HuH-7 (cell line): ENCODE measurements around the gene UGT1A10.
"Not testable (repeated sequence)": the region's sequence is repeated elsewhere in the genome, so short reads cannot be mapped to it uniquely, and the experiment has no call there.

Experiments
- DNase-seq: peaks from one replicate; pipeline ENCODE4 v3.0.0; 2011; ENCODE audit warnings: low spot score

Gene UGT1A10

DNA sequence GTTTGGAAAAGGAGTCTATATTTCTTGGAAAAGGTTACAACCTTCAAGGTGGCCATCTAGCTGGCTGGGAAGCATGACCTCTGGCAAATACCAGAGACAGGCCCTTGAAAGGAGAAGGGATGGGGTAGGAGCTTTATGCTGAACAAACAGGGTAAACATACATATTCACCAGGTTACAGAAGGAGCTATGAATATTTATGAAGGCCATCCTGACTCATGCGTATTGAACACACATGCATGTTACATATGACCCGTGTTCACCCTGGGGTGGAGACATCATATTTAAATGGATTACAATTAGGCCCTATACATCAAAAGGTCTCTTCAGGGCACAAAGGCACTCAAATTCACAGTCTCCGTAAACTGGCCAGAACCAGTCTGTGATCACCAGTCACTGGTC, 19.7 kb downstream of the UGT1A10 start:
- not testable (repeated sequence) for DNase-seq

DNA sequence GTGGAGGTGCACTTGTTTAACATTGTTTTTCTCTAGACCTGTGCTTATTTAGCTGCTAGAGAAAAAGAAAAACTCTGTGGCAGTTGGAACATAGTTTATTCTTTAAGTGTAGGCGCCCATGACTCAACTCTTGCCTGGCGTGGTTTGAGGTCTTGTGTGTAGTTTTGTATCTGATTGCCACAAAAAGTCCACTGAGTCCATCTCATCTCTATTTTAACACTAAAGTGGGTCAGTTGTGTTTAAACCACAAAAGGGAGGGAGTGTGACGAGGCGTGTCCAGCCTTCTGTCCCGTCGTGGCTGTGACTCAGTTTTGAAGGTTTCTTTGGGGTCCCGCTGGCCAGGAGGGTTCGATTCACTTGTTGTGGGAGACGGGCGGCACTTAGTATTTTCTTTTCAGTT, 20.2 kb downstream of the UGT1A10 start:
- DNase-seq = no peak

DNA sequence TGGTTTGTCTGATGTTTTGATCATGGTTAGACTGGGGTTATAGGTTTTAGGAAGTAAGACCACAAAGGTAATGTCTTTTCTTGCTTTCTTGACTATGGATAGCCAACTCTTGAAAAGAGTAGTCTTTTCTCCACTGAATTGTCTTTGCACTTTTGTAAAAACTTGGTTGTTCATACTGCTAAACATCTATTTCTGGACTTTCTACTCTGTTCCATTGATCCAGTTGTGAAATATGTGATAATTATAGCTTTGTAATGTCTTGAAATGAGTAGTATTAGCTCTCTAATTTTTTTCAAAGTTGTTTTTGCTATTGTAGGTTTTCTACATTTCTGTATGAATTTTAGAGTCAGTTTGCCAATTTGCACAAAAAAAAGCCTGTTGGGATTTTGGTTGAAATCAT, 22.4 kb downstream of the UGT1A10 start:
- DNase-seq = no peak

DNA sequence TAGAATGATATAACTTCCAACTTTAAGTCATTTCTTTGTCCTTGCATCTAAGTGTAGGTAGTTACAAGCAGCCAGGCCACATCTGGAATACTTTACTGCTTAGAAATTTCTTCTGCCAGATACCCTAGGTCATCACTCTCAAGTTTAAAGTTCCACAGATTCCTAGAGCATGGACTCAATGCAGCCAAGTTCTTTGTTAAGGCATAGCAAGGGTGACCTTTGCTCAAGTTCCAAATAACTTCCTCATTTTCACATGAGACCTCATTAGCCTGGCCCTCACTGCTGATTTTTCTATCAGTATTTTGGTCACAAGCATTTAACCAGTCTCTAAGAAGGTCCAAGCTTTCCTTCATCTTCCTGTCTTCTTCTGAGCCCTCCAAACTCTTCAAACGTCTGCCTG, 27.7 kb downstream of the UGT1A10 start:
- no peak for DNase-seq

DNA sequence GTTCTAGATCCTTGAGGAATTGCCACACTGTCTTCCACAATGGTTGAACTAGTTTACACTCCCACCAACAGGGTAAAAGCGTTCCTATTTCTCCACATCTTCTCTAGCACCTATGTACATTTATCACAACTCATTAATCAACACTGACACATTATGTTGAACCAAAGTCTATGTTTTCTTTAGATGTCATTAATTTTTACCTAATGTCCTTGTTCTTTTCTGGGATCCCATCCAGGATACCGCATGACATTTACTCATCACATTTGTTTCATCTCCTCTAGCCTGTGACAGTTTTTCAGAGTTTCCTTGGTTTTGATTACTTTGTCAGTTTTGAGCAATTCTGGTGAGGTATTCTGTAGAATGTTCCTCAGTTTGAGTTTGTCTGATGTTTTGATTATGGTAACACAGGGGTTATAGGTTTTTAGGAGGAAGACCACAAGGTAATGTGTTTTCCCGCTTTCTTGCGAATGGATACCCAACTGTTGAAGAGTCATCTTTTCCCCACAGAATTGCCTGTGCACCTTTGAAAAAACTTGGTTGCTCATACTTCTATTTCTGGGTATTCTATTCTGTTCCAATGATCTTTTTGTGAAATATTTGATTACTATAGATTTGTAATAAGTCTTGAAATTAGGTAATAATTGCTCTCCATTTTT, 32.5 kb downstream of the UGT1A10 start:
- no peak for DNase-seq

DNA sequence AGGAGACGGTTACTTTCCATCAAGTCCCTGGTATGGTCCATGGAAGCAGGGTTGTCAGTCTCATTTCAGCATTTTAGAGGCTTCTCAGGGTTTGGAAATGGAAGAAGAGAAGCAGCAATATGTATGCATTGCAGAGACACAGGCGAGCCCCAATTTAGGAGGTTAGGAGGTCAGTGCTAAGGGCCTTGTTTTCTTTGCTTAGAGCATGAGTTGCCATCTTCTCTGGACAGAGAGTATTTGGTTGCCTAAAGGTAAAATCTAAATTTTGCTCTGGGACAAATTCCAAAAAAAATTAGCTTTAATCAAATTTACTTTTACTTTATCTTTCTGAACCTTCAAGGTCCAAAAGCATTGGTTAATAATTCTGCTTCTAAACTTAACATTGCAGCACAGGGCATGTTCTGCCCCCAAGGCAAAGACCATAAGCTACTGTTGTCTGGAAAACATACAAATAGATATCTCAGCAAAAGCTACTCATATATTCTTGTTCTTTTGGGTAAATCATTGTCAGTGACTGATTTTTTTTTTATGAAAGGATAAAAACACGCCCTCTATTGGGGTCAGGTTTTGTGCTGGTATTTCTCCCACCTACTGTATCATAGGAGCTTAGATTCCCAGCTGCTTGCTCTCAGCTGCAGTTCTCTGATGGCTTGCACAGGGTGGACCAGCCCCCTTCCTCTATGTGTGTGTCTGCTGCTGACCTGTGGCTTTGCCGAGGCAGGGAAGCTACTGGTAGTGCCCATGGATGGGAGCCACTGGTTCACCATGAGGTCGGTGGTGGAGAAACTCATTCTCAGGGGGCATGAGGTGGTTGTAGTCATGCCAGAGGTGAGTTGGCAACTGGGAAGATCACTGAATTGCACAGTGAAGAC, 35.3 kb downstream of the UGT1A10 start, which contains the start of gene UGT1A9:
TSS of gene UGT1A9 (plus strand) at position 609 of the 872 bp plus-strand sequence. CDS start at position 646, 37 bp downstream.
- DNase-seq = no peak

DNA sequence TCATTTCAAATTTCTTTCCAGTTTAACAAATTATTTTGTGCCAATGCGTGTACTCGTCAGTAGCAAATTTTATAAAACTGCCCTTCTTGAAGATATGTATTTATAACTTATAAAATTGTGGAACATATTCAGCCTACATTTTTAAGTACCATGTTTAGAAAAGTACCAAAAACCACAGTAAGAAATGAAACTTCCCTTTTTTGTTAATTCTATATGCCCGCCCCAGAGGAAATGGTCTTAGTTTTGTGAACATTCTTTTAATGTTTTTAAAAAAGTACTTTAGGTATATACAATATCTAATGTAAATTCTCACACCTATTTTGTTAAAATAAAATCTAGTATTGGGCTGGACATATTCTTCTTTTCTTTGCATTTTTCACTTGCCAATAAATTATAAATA, 36.6 kb downstream of the UGT1A10 start:
- DNase-seq = no peak

DNA sequence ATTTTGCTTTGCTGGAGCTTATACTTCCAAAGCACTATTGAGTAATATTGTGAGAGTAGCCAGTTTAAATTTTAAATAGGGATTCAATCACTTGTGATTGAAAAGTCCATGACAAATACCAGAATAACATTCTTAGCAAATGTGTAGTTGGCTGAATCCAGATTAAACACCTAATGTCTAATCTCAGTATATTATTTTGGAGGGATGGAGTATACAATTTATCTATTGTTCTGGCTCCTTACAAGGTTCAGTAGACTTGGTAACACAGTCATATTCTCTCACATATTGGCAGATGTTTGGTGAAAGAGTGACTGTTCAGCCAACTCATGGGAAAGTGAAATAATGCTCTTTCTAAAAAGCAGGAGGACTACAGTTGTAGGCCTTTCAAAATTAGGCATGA, 37.6 kb downstream of the UGT1A10 start:
- no peak for DNase-seq

DNA sequence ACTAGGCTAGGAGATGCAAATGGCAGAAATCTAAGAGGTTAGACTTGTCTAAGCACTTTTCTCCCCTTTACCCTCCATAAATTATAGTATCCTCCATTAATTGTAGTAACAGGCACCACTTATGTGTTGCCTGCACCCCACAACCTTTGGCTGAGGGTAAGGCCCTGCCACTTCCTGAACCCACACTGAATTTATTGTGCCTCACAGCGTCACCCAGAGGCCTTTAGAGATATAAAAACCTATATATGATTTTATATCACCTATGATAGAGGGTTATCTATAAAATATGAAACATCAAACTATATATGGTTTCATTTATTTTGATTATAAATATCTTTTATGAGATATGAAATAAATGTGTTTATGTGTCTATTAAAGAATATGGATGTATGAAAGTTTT, 38.1 kb downstream of the UGT1A10 start:
- no peak for DNase-seq

DNA sequence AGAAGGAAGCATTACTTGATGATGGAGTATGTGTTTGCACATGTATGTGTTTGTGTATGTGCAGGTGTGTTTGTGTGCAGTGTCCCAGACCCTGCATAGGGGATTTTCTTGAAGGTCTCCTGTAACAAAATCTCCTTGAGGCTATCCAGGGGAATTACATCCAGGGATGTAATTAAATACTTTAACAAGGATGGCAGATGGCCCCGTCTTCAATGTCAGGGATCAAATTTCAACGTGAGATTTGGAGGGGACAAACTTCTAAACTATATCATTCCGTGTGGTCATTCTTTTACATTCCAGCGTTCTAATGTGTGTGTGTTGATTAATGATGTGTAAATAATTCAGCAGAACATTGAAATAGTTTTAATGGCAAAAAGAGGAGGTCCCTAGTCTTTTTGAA, 38.7 kb downstream of the UGT1A10 start:
- no peak for DNase-seq

DNA sequence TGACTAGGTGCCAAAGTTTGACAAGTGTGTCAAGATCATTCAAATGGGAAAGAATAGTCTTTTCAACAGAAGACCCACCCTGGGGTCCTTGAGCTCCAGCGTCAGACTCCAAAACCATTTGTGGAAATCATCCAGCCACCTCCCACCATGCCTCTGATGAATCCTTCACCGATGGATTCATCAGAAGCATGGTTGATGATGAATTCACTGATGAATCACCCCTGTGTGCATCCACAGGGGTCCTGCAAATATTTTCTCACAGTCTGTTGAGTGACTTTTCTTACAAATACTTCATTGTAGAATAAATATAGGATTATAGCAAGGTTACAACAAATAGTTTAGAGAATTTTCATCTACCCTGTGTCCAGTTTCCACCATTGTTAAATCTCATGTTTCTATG, 39.8 kb downstream of the UGT1A10 start:
- no peak for DNase-seq

DNA sequence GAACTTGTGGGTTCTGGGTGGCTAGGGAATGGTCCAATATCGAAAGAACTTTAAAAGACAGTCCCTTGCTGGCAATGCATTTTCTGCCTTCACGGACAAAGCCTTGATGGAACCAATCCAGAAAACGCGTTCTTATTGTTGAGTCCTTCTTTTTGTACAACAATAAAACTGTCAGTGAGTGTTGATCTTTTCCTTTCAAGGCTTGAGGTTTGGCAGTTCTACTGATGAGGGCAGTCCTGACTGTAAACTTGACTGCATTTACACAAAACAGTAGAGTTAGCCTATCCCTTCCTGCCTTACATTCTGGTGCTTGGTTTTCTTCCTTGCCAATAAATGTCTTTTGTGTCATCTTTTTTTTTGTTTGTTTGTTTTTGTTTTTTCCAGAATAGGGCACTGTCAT, 42.9 kb downstream of the UGT1A10 start:
- no peak for DNase-seq

DNA sequence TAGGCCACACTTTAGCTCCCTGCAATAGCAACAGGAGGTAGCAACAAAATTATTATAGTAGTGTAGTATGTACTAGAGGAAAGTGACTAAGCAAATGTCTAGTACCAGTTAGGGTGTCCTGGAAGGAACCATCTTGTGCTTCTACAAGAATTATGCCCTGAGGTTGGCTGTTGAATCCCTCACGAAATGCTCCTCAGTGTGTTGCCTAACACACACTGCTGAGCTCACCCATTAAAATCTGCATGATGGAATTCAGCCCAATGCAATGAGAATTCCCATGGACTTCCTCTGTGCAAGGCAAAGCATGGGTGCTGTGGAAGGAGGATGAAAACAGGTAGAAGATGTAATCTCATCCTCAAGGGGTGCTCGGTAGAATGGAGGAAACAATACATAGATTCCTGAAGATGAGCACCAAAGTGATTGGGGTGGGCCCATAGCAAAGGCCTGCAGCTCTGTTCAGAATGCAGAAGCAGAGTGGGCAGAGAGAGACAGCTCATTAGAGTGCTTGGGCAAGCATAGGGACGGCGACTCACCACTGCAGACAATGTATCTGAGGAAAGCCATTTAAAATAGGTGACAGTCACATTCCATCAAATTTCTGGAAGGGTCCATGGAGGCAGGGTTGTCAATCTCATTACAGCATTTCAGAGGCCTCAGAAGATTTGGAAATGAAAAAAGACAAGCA, 44.3 kb downstream of the UGT1A10 start:
- DNase-seq = no peak

DNA sequence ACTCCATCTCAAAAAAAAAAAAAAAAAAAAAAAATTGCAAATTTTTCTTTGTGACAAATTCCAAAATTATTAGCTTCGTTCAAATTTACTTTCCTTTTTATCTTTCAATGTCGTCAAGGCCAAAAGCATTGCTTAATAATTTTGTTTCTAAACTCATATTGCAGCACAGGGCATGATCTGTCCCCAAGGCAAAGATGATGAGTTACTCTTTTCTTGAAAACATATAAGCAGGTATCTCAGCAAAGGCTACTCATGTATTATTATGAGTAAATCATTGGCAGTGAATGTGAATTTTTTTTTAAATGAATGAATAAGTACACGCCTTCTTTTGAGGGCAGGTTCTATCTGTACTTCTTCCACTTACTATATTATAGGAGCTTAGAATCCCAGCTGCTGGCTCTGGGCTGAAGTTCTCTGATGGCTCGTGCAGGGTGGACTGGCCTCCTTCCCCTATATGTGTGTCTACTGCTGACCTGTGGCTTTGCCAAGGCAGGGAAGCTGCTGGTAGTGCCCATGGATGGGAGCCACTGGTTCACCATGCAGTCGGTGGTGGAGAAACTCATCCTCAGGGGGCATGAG, 45.4 kb downstream of the UGT1A10 start, which contains the start of gene UGT1A7:
TSS of gene UGT1A7 (plus strand) at position 381 of the 579 bp plus-strand sequence. CDS start at position 418, 37 bp downstream.
- DNase-seq = no peak

DNA sequence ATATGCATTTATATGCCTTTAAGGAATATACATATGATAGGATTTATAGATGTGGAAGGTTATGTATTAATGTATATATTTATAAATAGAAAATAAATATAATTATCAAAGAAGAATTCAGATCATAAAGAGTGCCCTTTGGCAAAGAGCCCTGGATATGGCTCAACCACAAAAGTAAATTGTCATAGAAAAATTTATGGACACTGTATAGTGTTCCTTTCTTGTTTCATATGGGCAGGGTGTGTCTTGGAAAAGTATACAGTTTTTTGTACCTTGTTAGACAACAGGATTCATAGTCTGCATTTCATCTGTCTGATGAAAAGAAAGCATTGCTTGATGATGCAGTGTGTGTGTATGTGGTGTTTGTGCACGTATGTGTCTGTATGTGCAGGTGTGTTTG, 48.4 kb downstream of the UGT1A10 start:
- no peak for DNase-seq

DNA sequence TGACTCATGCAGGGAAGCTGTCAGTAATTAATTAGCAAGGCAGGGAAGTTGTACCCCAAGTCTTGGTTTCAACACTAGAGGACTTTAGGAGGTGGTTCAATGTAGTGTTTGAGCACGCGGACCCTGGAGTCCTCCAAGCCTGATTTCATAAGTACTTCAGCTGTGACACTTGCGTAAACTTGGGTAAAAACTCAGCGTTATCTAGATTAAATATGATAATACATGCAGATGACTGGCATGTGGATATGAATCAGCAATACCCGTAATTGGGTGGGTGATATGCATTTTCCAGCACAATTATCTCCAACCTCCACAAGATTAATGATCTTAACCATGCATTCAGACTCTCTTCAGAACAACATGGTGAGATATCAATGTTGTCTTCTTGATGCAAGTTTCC, 50.7 kb downstream of the UGT1A10 start:
- no peak for DNase-seq

DNA sequence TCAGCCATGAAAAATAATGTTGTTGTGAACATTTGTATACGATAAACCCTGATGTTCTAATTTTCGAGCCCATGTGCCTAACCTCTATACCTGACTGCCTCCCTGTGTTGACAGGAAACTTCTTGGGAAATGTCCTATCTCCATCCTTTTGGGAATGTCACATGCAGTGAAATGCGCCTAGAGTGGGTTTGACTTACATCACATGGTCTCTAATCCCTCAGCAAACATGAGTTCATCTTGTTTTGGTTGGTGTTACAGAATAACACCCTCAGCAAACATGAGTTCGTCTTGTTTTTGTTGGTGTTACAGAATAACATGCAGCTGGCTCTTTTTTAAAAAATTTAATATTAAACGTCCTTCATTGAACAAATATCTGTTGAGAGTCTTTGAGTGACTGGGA, 52.1 kb downstream of the UGT1A10 start:
- no peak for DNase-seq

DNA sequence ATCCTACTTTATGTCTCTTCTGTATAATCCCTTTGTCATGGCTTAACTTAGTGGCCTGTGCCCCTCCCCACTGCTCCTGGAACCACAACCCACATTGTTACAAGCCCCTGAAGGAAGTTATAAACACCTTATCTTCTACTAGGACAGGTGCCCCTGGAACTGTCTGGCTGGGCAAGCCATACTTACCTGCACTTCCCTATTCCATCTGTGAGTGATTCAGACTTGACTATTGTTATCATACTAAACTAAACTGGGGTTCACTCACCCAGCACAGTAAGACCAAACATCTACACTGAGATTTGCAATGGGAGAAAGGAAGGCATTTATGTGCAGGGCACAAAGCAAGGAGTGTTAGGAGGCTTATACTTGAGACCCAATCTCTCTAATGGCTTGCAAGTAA, 52.8 kb downstream of the UGT1A10 start:
- DNase-seq = no peak

DNA sequence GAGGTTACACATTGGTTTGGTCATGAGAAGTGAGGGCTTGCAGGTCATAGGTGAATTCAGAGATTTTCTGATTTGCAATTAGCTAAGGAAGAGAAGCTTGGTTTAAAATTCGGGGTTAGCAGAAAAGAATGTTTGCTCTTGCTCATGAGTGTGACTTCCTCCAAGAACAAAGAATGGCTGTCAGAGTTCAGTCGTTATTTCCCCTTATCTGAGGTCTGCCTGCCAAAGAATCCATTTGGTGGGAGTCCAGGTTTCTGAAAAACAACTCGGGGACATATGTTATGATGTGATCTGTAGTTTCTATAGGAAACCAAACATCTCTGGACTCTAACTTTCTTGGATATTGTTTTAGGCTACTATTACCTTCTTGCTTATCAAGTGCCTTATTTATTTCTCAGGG, 53.3 kb downstream of the UGT1A10 start:
- no peak for DNase-seq

DNA sequence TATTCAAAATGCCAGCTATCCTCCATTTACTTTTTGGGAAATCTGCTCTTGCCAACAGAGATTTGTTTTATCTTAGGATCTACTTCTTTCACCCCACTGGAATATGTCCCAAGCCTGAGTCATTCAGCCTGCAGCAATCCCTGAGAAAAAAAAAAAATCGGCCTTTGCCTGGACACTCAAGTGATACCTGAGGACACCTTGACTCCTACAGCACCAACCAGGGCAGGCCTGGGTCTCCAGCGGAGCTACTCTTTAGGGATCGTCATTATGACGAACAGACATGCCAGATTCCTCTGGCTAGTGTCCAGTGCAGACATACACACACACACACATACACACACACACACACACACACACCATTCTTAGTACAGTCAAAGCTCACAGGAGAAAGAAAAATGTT, 54.2 kb downstream of the UGT1A10 start:
- DNase-seq = no peak

DNA sequence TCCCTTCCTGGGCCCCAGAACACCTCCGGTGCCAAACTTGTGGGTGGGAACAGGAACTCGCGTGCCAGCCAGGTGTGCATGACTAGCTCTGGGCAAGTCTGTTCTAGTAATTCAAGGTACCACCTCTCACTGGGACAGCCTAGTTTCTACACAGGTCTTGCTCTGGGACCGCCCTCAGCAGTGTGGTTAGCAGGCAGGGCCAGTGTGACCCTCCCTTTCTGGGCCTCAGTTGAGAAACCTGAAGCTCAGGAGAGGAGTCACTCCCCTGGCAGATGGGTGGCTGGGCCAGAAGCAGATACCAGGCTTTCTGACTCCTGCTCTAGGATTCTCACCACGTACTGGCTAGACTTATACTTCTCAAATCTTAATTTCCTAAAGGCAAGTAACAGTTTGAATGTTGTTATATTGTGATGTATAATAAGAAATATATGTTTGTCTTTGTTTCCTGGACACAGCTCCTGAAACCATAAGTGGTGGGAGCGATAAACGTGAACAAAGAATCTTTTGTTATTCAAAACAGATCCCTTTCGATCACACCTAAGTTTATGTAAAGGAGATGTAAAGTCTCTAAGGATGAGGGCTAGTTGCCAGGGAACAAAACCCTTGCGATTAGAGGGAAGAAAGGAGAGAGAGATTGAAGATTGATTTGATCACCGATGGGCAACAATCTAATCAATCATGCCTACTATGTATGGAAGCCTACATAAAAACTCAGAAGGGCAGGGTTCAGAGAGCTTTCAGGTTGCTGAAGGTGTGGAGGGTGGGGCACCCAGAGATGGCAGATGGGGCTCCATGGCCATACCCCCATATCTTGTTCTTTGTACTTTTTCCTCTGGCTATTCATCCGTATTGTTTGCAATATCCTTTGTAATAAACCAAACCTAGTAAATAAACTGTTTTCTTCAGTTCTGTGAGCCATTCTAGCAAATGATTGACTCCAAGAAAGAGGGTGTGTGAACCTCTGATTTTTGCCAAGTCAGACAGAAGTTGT, 55.5 kb downstream of the UGT1A10 start:
- no peak for DNase-seq
